SK-N-MC (cell line): ENCODE data around the gene PCDHB1.
"Not testable (repeated sequence)": the region's sequence is repeated elsewhere in the genome, so short reads cannot be mapped to it uniquely, and the experiment has no call there.

Source experiments
- EZH2 ChIP-seq: fragments of 200-600 bp; sonication (generic); IDR thresholded peaks from one replicate; pipeline ENCODE4 v1.6.1; 2017; ENCODE audit warnings: antibody characterized with exemption
- POLR2AphosphoS5 ChIP-seq: IDR thresholded peaks from 2 replicates; pipeline ENCODE4 v1.6.1; 2012; ENCODE audit warnings: mild to moderate bottlenecking, low read depth, low read length, borderline replicate concordance

DNA sequence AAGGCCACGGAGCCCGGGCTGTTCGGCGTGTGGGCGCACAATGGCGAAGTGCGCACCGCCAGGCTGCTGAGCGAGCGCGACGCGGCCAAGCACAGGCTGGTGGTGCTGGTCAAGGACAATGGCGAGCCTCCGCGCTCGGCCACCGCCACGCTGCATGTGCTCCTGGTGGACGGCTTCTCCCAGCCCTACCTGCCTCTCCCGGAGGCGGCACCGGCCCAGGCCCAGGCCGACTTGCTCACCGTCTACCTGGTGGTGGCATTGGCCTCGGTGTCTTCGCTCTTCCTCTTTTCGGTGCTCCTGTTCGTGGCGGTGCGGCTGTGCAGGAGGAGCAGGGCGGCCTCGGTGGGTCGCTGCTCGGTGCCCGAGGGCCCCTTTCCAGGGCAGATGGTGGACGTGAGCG, 51.3 kb downstream of the PCDHB1 start:
- not testable (repeated sequence) for TF ChIP-seq EZH2, POLR2AphosphoS5
